ENCODE data around the gene STX2. TPM values are rescaled to one million over a fixed set of nuclear protein-coding genes. Genes with fewer than 3 reads are reported as not detected.
A peak's percentile ranks its signal among the peaks of the same experiment; 100 is the strongest.

Gene STX2
- total RNA-seq, 1 experiment from 2014 or later: 11.2 TPM

- no peaks in the 10 kb centered on the region for H3K9me3 Mint-ChIP-seq (ENCODE audit: unreplicated experiment)
- no peaks in the 10 kb centered on the region; the same call in 1 of the 2 replicates for H3K27me3 ChIP-seq (replicated peaks; ENCODE audit: control insufficient read depth, insufficient read depth, low read length)
- H3K9me3 ChIP-seq: peaks cover 12% of the 10 kb centered on the region
- no TSS peak for BruUV-seq (replicated peaks)
- ChIA-PET POLR2A (no interaction called here), CTCF (no interaction called here)
- H3K27me3 Mint-ChIP-seq (ENCODE audit: insufficient read depth, unreplicated experiment): peaks cover 8% of the 10 kb centered on the region
- intact Hi-C loops (cut with micrococcal nuclease; ENCODE audit: unreplicated experiment): no loop called here
- no peaks in the 10 kb centered on the region for H3K36me3 ChIP-seq (ENCODE audit: control insufficient read depth, insufficient read depth, low read length)
- peaks cover 4% of the 10 kb centered on the region for H3K36me3 Mint-ChIP-seq (ENCODE audit: insufficient read depth, unreplicated experiment)
- TF ChIP-seq CTCF (IDR thresholded peaks at IDR 0.05; ENCODE audit: insufficient read depth in 1 of 2, low read depth in 1 of 2, low read length in 1 of 2, severe bottlenecking in 1 of 2, unreplicated experiment in 1 of 2): no peak
- no peaks in the 10 kb centered on the region for H3K4me1 Mint-ChIP-seq (ENCODE audit: low read depth, unreplicated experiment)
- peak; percentile 54 to 63 for DNase-seq
- H3K4me3 ChIP-seq (ENCODE audit: low read depth, low read length): no peak overlapping the region
- H3K4me3 Mint-ChIP-seq (ENCODE audit: unreplicated experiment): no peak overlapping the region
- H3K27ac Mint-ChIP-seq (ENCODE audit: unreplicated experiment): no peak overlapping the region
- H3K4me1 ChIP-seq: peaks cover 5% of the 10 kb centered on the region; the same call in 1 of the 2 replicates
Observed at GRCh38 chr12:130764475-130765185, 74.4 kb downstream of the STX2 start.

- peaks cover 8% of the 10 kb centered on the region for H3K27me3 Mint-ChIP-seq (ENCODE audit: insufficient read depth, unreplicated experiment)
- POLR2A ChIA-PET: no interaction called here
- no peak overlapping the region for H3K27ac Mint-ChIP-seq (ENCODE audit: unreplicated experiment)
- Histone ChIP-seq H3K9me3 (peaks cover 12% of the 10 kb centered on the region), H3K27me3 (replicated peaks; ENCODE audit: control insufficient read depth, insufficient read depth, low read length) (no peaks in the 10 kb centered on the region), H3K4me1 (peaks cover 5% of the 10 kb centered on the region; the same call in 1 of the 2 replicates), H3K4me3 (ENCODE audit: low read depth, low read length) (no peak overlapping the region), H3K36me3 (ENCODE audit: control insufficient read depth, insufficient read depth, low read length) (no peaks in the 10 kb centered on the region)
- CTCF ChIA-PET: no interaction called here
- no peaks in the 10 kb centered on the region for H3K9me3 Mint-ChIP-seq (ENCODE audit: unreplicated experiment)
- DNase-seq: no peak
- no peaks in the 10 kb centered on the region for H3K4me1 Mint-ChIP-seq (ENCODE audit: low read depth, unreplicated experiment)
- H3K4me3 Mint-ChIP-seq (ENCODE audit: unreplicated experiment): no peak overlapping the region
- intact Hi-C loops (cut with micrococcal nuclease; ENCODE audit: unreplicated experiment): no loop called here
- no peak for TF ChIP-seq CTCF (IDR thresholded peaks at IDR 0.05; ENCODE audit: insufficient read depth in 1 of 2, low read depth in 1 of 2, low read length in 1 of 2, severe bottlenecking in 1 of 2, unreplicated experiment in 1 of 2)
- BruUV-seq (replicated peaks): no TSS peak
- H3K36me3 Mint-ChIP-seq (ENCODE audit: insufficient read depth, unreplicated experiment): peaks cover 4% of the 10 kb centered on the region
Observed at GRCh38 chr12:130764073-130764472, 75.0 kb downstream of the STX2 start.

- H3K4me3 ChIP-seq (ENCODE audit: low read depth, low read length): no peak overlapping the region
- no peaks in the 10 kb centered on the region for H3K27me3 ChIP-seq (replicated peaks; ENCODE audit: control insufficient read depth, insufficient read depth, low read length)
- no TSS peak for BruUV-seq (replicated peaks)
- POLR2A ChIA-PET: no interaction called here
- peaks cover 12% of the 10 kb centered on the region for H3K9me3 ChIP-seq
- Mint-ChIP-seq H3K36me3 (ENCODE audit: insufficient read depth, unreplicated experiment) (peaks cover 4% of the 10 kb centered on the region), H3K27ac (ENCODE audit: unreplicated experiment) (no peak overlapping the region), H3K9me3 (ENCODE audit: unreplicated experiment) (no peaks in the 10 kb centered on the region), H3K4me3 (ENCODE audit: unreplicated experiment) (no peak overlapping the region), H3K27me3 (ENCODE audit: insufficient read depth, unreplicated experiment) (no peaks in the 10 kb centered on the region), H3K4me1 (ENCODE audit: low read depth, unreplicated experiment) (no peaks in the 10 kb centered on the region)
- no peak for TF ChIP-seq CTCF (IDR thresholded peaks at IDR 0.05; ENCODE audit: insufficient read depth in 1 of 2, low read depth in 1 of 2, low read length in 1 of 2, severe bottlenecking in 1 of 2, unreplicated experiment in 1 of 2)
- peaks cover 5% of the 10 kb centered on the region; the same call in 1 of the 2 replicates for H3K4me1 ChIP-seq
- no peak for DNase-seq
- no peaks in the 10 kb centered on the region for H3K36me3 ChIP-seq (ENCODE audit: control insufficient read depth, insufficient read depth, low read length)
- CTCF ChIA-PET: no interaction called here
- intact Hi-C loops (cut with micrococcal nuclease; ENCODE audit: unreplicated experiment): no loop called here
Observed at GRCh38 chr12:130762319-130762675, 76.8 kb downstream of the STX2 start.

Data from Caco-2 (cell line).